Nephron (organoid): ENCODE data around the gene FOXB1.

Experiments used
- H3K27ac Mint-ChIP-seq, 3 experiments: 2 replicates each; pipeline ENCODE4 v1.8.0; 2020; ENCODE audit warnings: mixed read lengths in 3 of 3, mild to moderate bottlenecking in 2 of 3, moderate library complexity in 1 of 3
- H3K27me3 Mint-ChIP-seq: 2 replicates; pipeline ENCODE4 v1.8.0; 2021; ENCODE audit warnings: low read depth, mild to moderate bottlenecking, moderate library complexity, mixed read lengths
- H3K36me3 Mint-ChIP-seq: 2 replicates; pipeline ENCODE4 v1.8.0; 2020; ENCODE audit warnings: low read depth, mixed read lengths
- H3K4me1 Mint-ChIP-seq: 2 replicates; pipeline ENCODE4 v1.8.0; 2020; ENCODE audit warnings: mixed read lengths
- H3K4me3 Mint-ChIP-seq, 3 experiments: 2 replicates each; pipeline ENCODE4 v1.8.0; 2020; ENCODE audit warnings: mild to moderate bottlenecking in 3 of 3, mixed read lengths in 3 of 3, moderate library complexity in 2 of 3
- H3K9me3 Mint-ChIP-seq: 2 replicates; pipeline ENCODE4 v1.8.0; 2020; ENCODE audit warnings: mixed read lengths
- TF ChIP-seq, protein P1 (sequence below), 3 experiments: fragments of 200-600 bp; sonication (generic); IDR thresholded peaks; one replicate each; pipeline ENCODE4 v1.5.0; 2021; ENCODE audit warnings: antibody characterized with exemption in 3 of 3; ENCODE audit not compliant: unreplicated experiment in 3 of 3

The FOXB1 gene

DNA sequence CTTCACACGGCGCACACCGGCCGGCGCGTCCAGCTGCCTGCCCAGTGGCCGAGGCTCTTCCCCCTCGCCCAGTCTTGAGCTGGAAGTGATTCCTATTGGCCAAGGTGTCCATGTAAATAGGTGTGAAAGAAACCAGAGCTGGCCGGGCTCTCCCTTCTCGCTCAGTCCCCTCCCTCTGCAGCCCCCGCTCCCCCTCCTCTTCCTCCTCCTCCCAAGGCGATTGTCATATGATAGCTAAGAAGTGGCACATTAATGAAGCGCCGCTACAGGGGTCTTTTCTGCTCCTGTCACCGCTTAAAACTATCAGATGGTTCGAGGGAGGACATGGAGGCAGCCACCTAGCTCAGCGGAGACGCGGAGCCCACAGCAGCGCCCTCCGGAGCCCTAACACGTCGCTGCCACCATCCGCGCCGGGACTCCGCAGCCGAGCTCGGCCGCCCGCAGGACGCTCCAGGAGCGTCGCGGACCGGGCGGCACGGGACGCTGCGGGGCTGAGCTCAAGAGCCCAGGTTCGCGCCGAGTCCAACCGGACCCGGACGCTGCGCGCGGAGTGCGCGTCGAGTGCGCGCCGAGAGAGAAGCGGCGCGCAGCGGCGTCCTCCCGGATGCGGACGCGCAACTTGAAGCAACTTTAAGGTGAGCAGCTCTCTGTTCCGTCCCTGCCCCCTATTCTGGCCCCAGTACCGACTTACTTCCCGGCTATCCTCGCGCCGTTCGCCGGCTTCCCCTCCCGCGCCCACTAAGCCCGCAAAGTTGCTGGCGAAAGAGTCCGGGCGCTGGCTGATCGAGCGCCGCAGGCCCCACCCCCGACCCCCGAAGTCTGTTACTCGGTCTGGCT, at the start of gene FOXB1:
TSS of gene FOXB1 (plus strand) at position 303 of the 837 bp plus-strand sequence. CDS start 653 bp downstream, outside the sequence.
- H3K36me3 Mint-ChIP-seq: no peaks in the 10 kb centered on the region
- peaks cover 100% of the 10 kb centered on the region for H3K27me3 Mint-ChIP-seq

DNA sequence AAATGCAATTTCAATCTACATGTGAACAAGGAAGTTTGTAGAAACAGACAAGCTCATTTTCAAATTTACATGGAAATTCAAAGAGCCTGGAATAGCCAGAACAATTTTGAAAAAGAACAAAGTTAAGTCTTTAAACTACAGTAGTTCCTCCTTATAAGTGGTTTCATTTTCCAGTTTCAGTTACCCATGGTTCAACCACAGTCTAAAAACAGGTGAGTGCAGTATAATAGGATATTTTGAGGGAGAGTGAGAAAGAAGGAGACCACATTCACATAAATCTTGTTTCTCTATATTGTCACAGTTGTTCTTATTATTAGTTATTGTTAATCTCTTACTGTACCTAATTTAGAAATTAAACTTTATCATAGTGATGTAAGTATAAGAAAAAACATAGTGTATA, 45.8 kb upstream of the FOXB1 start:
- Mint-ChIP-seq H3K27ac (no peak overlapping the region), H3K27me3 (no peaks in the 10 kb centered on the region), H3K36me3 (peaks cover 4% of the 10 kb centered on the region), H3K4me1 (no peaks in the 10 kb centered on the region), H3K4me3 (no peak overlapping the region), H3K9me3 (peaks cover 38% of the 10 kb centered on the region)
- TF ChIP-seq, protein P1, sequence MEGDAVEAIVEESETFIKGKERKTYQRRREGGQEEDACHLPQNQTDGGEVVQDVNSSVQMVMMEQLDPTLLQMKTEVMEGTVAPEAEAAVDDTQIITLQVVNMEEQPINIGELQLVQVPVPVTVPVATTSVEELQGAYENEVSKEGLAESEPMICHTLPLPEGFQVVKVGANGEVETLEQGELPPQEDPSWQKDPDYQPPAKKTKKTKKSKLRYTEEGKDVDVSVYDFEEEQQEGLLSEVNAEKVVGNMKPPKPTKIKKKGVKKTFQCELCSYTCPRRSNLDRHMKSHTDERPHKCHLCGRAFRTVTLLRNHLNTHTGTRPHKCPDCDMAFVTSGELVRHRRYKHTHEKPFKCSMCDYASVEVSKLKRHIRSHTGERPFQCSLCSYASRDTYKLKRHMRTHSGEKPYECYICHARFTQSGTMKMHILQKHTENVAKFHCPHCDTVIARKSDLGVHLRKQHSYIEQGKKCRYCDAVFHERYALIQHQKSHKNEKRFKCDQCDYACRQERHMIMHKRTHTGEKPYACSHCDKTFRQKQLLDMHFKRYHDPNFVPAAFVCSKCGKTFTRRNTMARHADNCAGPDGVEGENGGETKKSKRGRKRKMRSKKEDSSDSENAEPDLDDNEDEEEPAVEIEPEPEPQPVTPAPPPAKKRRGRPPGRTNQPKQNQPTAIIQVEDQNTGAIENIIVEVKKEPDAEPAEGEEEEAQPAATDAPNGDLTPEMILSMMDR (IDR thresholded peaks at IDR 0.05; ENCODE audit: unreplicated experiment in 3 of 3): no peak

More for the DNA sequence above, at the start of gene FOXB1:
- TF ChIP-seq, protein P1 (IDR thresholded peaks at IDR 0.05; ENCODE audit: unreplicated experiment in 3 of 3): peak in 2 of 3 experiments; percentile 16 to 17
- Mint-ChIP-seq H3K9me3 (no peaks in the 10 kb centered on the region), H3K4me1 (peaks cover 26% of the 10 kb centered on the region), H3K27ac (no peak within 1 kb of the TSS), H3K4me3 (peak within 1 kb of the TSS; percentile 81 to 84 (median 82))

DNA sequence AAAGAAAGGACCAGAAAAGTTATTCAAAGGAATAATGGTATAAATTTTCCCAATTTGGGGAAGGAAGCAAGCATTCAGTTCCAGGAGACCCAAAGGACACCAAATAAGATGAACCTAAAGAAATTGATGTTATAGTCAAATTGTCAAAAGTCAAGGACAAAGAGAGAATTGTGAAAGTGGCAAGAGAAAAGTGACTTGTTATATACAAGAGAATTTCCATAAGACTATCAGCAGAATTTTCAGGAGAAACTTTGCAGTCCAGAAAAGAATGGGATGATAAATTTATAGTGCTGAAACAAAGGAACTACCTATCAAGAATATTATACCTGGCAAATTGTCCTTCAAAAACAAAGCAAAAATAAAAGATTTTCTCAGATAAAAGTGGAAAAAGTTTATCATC, 43.8 kb upstream of the FOXB1 start:
- Mint-ChIP-seq H3K27me3 (no peaks in the 10 kb centered on the region), H3K4me1 (no peaks in the 10 kb centered on the region), H3K27ac (no peak overlapping the region), H3K36me3 (peaks cover 4% of the 10 kb centered on the region), H3K4me3 (no peak overlapping the region), H3K9me3 (peaks cover 41% of the 10 kb centered on the region)
- TF ChIP-seq, protein P1 (IDR thresholded peaks at IDR 0.05; ENCODE audit: unreplicated experiment in 3 of 3): no peak

DNA sequence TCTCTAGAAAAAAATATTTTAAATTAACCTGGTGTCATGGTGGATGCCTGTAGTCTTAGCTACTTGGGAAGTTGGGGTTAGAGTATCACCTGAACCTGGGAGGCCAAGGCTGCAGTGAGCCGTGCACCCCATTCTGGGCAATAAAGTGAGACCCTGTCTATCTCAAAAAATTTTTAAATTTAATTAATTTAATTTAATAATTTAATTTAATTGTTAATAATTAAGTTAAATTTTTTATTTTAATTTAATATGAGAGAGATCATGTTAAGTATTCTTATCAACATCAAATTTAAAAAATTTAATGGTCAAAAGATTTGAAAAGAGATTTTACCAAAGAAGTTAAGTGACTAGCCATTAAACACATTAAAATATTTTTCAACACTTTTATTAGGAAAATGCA, 40.8 kb upstream of the FOXB1 start:
- Mint-ChIP-seq H3K27me3 (no peaks in the 10 kb centered on the region), H3K36me3 (peaks cover 4% of the 10 kb centered on the region), H3K4me3 (no peak overlapping the region), H3K27ac (no peak overlapping the region), H3K4me1 (no peaks in the 10 kb centered on the region), H3K9me3 (peaks cover 32% of the 10 kb centered on the region)
- TF ChIP-seq, protein P1 (IDR thresholded peaks at IDR 0.05; ENCODE audit: unreplicated experiment in 3 of 3): no peak

DNA sequence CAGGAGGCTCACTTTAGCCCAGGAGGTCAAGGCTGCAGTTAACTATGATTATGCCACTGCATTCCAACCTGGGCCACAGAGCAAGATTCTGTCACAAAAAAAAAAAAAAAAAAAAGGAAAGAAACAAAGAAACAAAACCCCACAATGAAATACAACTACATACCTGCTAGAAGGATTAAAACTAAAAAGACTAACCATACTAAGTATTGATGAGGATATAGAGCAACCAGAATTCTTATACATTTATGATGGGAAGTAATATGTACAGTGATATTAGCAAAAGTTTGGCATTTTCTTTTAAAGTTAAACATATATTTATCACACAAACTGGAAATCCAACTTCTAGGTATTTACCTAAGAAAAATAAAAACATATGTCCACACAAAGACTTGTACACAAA, 40.2 kb upstream of the FOXB1 start:
- Mint-ChIP-seq H3K9me3 (peaks cover 31% of the 10 kb centered on the region), H3K27me3 (no peaks in the 10 kb centered on the region), H3K27ac (no peak overlapping the region), H3K4me3 (no peak overlapping the region), H3K4me1 (no peaks in the 10 kb centered on the region), H3K36me3 (peaks cover 4% of the 10 kb centered on the region)
- TF ChIP-seq, protein P1 (IDR thresholded peaks at IDR 0.05; ENCODE audit: unreplicated experiment in 3 of 3): no peak

DNA sequence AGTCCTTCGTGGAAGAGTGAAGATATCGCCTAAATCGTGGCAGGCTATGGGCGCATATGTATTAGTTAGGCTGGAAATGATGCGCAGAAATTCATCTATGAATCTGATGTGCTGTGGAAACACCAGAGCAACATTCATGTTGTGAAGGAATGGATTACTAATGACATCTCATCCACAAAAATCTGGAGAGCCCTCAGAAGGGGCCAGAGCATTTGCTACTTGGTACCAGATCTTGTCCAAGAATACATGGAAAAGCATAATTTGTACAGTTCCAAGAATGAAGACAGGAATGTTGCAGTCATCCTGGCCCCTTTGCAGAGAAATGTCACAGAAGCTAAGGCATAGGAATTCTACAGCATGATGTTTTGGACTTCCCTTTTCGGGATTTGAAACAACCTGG, 38.4 kb upstream of the FOXB1 start:
- Mint-ChIP-seq H3K4me3 (no peak overlapping the region), H3K9me3 (peaks cover 25% of the 10 kb centered on the region), H3K27me3 (no peaks in the 10 kb centered on the region), H3K36me3 (peaks cover 4% of the 10 kb centered on the region), H3K4me1 (no peaks in the 10 kb centered on the region), H3K27ac (no peak overlapping the region)
- TF ChIP-seq, protein P1 (IDR thresholded peaks at IDR 0.05; ENCODE audit: unreplicated experiment in 3 of 3): no peak
